ENCODE measurements around the gene KDM4C.

DNA sequence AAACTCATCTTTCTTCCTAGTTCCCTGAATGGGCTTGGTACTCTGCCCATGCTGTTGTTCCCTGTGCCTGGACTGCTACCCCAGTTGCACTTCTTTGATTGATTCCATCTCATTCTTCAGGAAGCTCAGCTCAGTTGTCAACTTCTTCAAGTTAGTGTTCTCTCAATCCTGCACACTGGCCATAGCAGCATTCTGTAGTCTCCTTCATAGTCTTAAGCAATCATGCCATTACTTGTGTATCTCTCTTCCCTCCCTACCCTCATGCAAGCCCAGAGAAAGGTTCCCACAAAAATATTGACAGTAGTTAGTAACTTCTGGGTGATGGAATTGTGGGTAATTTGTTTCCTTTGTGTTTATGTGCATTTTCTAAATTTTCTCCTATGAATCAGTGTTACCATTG is 5.5 kb downstream of the KDM4C start:
- TF ChIP-seq RFX5 (IDR thresholded peaks at IDR 0.05) = no peak
- TF ChIP-seq, protein P1, sequence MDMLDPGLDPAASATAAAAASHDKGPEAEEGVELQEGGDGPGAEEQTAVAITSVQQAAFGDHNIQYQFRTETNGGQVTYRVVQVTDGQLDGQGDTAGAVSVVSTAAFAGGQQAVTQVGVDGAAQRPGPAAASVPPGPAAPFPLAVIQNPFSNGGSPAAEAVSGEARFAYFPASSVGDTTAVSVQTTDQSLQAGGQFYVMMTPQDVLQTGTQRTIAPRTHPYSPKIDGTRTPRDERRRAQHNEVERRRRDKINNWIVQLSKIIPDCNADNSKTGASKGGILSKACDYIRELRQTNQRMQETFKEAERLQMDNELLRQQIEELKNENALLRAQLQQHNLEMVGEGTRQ (IDR thresholded peaks at IDR 0.05) = no peak
- TF ChIP-seq ZNF302 (CRISPR knock-in tag; IDR thresholded peaks at IDR 0.05) = no peak
- TF ChIP-seq, protein P2, sequence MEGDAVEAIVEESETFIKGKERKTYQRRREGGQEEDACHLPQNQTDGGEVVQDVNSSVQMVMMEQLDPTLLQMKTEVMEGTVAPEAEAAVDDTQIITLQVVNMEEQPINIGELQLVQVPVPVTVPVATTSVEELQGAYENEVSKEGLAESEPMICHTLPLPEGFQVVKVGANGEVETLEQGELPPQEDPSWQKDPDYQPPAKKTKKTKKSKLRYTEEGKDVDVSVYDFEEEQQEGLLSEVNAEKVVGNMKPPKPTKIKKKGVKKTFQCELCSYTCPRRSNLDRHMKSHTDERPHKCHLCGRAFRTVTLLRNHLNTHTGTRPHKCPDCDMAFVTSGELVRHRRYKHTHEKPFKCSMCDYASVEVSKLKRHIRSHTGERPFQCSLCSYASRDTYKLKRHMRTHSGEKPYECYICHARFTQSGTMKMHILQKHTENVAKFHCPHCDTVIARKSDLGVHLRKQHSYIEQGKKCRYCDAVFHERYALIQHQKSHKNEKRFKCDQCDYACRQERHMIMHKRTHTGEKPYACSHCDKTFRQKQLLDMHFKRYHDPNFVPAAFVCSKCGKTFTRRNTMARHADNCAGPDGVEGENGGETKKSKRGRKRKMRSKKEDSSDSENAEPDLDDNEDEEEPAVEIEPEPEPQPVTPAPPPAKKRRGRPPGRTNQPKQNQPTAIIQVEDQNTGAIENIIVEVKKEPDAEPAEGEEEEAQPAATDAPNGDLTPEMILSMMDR (IDR thresholded peaks at IDR 0.05) = no peak
- no peak for TF ChIP-seq ZC3H11A (IDR thresholded peaks at IDR 0.05)
- TF ChIP-seq EP300 (IDR thresholded peaks at IDR 0.05) = no peak
- TF ChIP-seq PBX3 (IDR thresholded peaks at IDR 0.05) = no peak
- no peak for TF ChIP-seq POLR2A (IDR thresholded peaks at IDR 0.05; ENCODE audit: low read length)
- TF ChIP-seq, protein P3, sequence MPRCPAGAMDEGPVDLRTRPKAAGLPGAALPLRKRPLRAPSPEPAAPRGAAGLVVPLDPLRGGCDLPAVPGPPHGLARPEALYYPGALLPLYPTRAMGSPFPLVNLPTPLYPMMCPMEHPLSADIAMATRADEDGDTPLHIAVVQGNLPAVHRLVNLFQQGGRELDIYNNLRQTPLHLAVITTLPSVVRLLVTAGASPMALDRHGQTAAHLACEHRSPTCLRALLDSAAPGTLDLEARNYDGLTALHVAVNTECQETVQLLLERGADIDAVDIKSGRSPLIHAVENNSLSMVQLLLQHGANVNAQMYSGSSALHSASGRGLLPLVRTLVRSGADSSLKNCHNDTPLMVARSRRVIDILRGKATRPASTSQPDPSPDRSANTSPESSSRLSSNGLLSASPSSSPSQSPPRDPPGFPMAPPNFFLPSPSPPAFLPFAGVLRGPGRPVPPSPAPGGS (IDR thresholded peaks at IDR 0.05) = no peak

Measured in A549 (cell line).